ENCODE data around the gene CLTC. TPM values are rescaled to one million over a fixed set of nuclear protein-coding genes. Genes with fewer than 3 reads are reported as not detected.

Gene CLTC
- total and polyA plus RNA-seq, 2 of the 13 experiments (the other 11 are each of a cell fraction or from before 2014, with no cell fraction given), result 134 to 283 TPM

- TF ChIP-seq ARNT (IDR thresholded peaks at IDR 0.05), result no peak
- peak; percentile 90 for TF ChIP-seq ZNF841 (CRISPR knock-in tag; IDR thresholded peaks at IDR 0.05; ENCODE audit: borderline replicate concordance)
- TF ChIP-seq ZNF646 (CRISPR knock-in tag; IDR thresholded peaks at IDR 0.05), result no peak
- no peak for TF ChIP-seq SRSF4 (IDR thresholded peaks at IDR 0.05; ENCODE audit: low read depth, low read length, poor library complexity, severe bottlenecking)
- 0 out of 2 replicates have a peak, but pooled peaks have one; percentile 43 for TF ChIP-seq ESRRA (CRISPR knock-in tag; IDR thresholded peaks at IDR 0.05; ENCODE audit: low read depth)
- 0 out of 2 replicates have a peak, but pooled peaks have one; percentile 31 for TF ChIP-seq ISX (CRISPR knock-in tag; conservative IDR thresholded peaks at IDR 0.05)
- peak; percentile 96 for TF ChIP-seq UBTF (CRISPR knock-in tag; IDR thresholded peaks at IDR 0.05)
- TF ChIP-seq ZNF580 (CRISPR knock-in tag; IDR thresholded peaks at IDR 0.05; ENCODE audit: borderline replicate concordance, low read depth), result peak; percentile 89
- peak; percentile 46; the same call in 1 of the 2 replicates for TF ChIP-seq ZNF460 (CRISPR knock-in tag; IDR thresholded peaks at IDR 0.05; ENCODE audit: borderline replicate concordance)
- TF ChIP-seq MTF2 (CRISPR knock-in tag; IDR thresholded peaks at IDR 0.05; ENCODE audit: borderline replicate concordance), result no peak
- TF ChIP-seq MIER2 (CRISPR knock-in tag; IDR thresholded peaks at IDR 0.05), result peak; percentile 39; the same call in 1 of the 2 replicates
- TF ChIP-seq ZNF891 (CRISPR knock-in tag; IDR thresholded peaks at IDR 0.05), result peak; percentile 93; the same call in 1 of the 2 replicates
- TF ChIP-seq ZNF589 (CRISPR knock-in tag; conservative IDR thresholded peaks at IDR 0.05), result peak; percentile 20; the same call in 1 of the 2 replicates
- peak; percentile 99 for TF ChIP-seq ZNF543 (CRISPR knock-in tag; IDR thresholded peaks at IDR 0.05)
- TF ChIP-seq MAFK (conservative IDR thresholded peaks at IDR 0.05 in 1 of 2, IDR thresholded peaks at IDR 0.05 in 1 of 2; ENCODE audit: low read length in 2 of 2), result peak; percentile 52 to 63
- peak; percentile 52 for TF ChIP-seq ZEB1 (IDR thresholded peaks at IDR 0.05; ENCODE audit: insufficient replicate concordance, low read depth)
- TF ChIP-seq ATF7 (IDR thresholded peaks at IDR 0.05), result peak; percentile 41; the same call in 1 of the 2 replicates
- TF ChIP-seq ATF7 (CRISPR knock-in tag; IDR thresholded peaks at IDR 0.05), result peak; percentile 86; the same call in 1 of the 2 replicates
- TF ChIP-seq ZSCAN30 (CRISPR knock-in tag; IDR thresholded peaks at IDR 0.05), result no peak
- TF ChIP-seq SAFB2 (CRISPR knock-in tag; IDR thresholded peaks at IDR 0.05; ENCODE audit: borderline replicate concordance, low read depth), result 0 out of 2 replicates have a peak, but pooled peaks have one; percentile 54
- TF ChIP-seq ATAD3A (CRISPR knock-in tag; IDR thresholded peaks at IDR 0.05), result no peak; the same call in 1 of the 2 replicates
Measured at GRCh38 chr17:59619298-59620063, at the start of gene CLTC (continued).
